T-cell (primary cell): ENCODE measurements around the gene KDM5A. TPM values are rescaled to one million over a fixed set of nuclear protein-coding genes. Genes with fewer than 3 reads are reported as not detected.

ENCODE experiments used
- ATAC-seq, 4 experiments: fragments of 200-7000 bp in 3 of 4; fragments of 150-1000 bp in 1 of 4; cut with Tn5 transposase; replicated peaks in 1 of 4; 1 replicate in 3 of 4; 2 replicates in 1 of 4; pipeline ENCODE4 v1.10.0; 2021; ENCODE audit warnings: moderate library complexity in 3 of 4, mild to moderate bottlenecking in 2 of 4, moderate number of reproducible peaks in 1 of 4
- CTCF ChIA-PET, 2 donors: fragments of 300-600 bp; sonication (Branson Sonifier 250); formaldehyde crosslinking; loops; one replicate each; lab custom pipeline; 2022; ENCODE audit warnings: antibody characterized with exemption in 2 of 2; lab: Charles Lee
- POLR2A ChIA-PET, 2 donors: fragments of 300-600 bp; sonication (Branson Sonifier 250); formaldehyde crosslinking; loops; one replicate each; lab custom pipeline; 2022; ENCODE audit warnings: antibody characterized with exemption in 2 of 2; lab: Charles Lee
- DNase-seq, 35 experiments: peaks; one replicate each; pipeline versions ENCODE4 v3.0.0 to v3.0.0-alpha.2; 2013 to 2023
- H3K27ac ChIP-seq: one replicate; pipeline ENCODE4 v1.5.1; 2013; ENCODE audit warnings: low read length
- H3K27me3 ChIP-seq, 2 experiments: replicated peaks in 1 of 2; 1 replicate in 1 of 2; 2 replicates in 1 of 2; pipeline versions ENCODE4 v1.6.1 to v1.7.0; 2013; ENCODE audit warnings: low read length in 1 of 2, mixed read lengths in 1 of 2; ENCODE audit not compliant: control insufficient read depth in 2 of 2, insufficient read depth in 2 of 2; ENCODE audit errors: extremely low read depth in 1 of 2
- H3K36me3 ChIP-seq, 2 donors: 1 replicate in 1 of 2; 2 replicates in 1 of 2; pipeline versions ENCODE4 v1.6.1 to v1.7.0; 2013; ENCODE audit warnings: low read length in 1 of 2; ENCODE audit not compliant: control insufficient read depth in 2 of 2, insufficient read depth in 1 of 2; ENCODE audit errors: extremely low read depth in 1 of 2
- H3K4me1 ChIP-seq, 2 experiments: 1 replicate in 1 of 2; 2 replicates in 1 of 2; pipeline versions ENCODE4 v1.6.1 to v1.7.0; 2013; ENCODE audit warnings: low read length in 2 of 2, mixed read lengths in 1 of 2; ENCODE audit not compliant: insufficient read depth in 2 of 2, control insufficient read depth in 1 of 2; ENCODE audit errors: extremely low read depth in 1 of 2
- H3K4me3 ChIP-seq, 2 donors: 1 replicate in 1 of 2; 2 replicates in 1 of 2; pipeline versions ENCODE4 v1.5.1 to v1.7.0; 2013; ENCODE audit warnings: mild to moderate bottlenecking in 2 of 2, low read length in 1 of 2, moderate library complexity in 1 of 2; ENCODE audit not compliant: control insufficient read depth in 1 of 2; ENCODE audit errors: extremely low read depth in 1 of 2
- H3K9me3 ChIP-seq: 2 replicates; pipeline ENCODE4 v1.7.0; 2013
- H3K27ac Mint-ChIP-seq, 2 donors: one replicate each; pipeline ENCODE4 v1.8.0; 2020 to 2021; ENCODE audit warnings: mild to moderate bottlenecking in 2 of 2, mixed read lengths in 2 of 2
- H3K27me3 Mint-ChIP-seq, 2 donors: one replicate each; pipeline ENCODE4 v1.8.0; 2021 to 2022; ENCODE audit warnings: mixed read lengths in 2 of 2
- H3K36me3 Mint-ChIP-seq: one replicate; pipeline ENCODE4 v1.8.0; 2021; ENCODE audit warnings: mixed read lengths
- H3K4me1 Mint-ChIP-seq, 3 donors: one replicate each; pipeline ENCODE4 v1.8.0; 2020 to 2022; ENCODE audit warnings: mixed read lengths in 3 of 3, mild to moderate bottlenecking in 1 of 3
- H3K4me3 Mint-ChIP-seq, 3 donors: one replicate each; pipeline ENCODE4 v1.8.0; 2020 to 2022; ENCODE audit warnings: mild to moderate bottlenecking in 3 of 3, mixed read lengths in 3 of 3, moderate library complexity in 3 of 3
- H3K9me3 Mint-ChIP-seq, 3 donors: one replicate each; pipeline ENCODE4 v1.8.0; 2020 to 2022; ENCODE audit warnings: mixed read lengths in 3 of 3
- WGBS: methylation state at CpG from one replicate; pipeline ENCODE4 v1.1.5; 2013; ENCODE audit warnings: missing lambda C conversion rate; ENCODE audit not compliant: insufficient coverage; 5-methylcytosine and 5-hydroxymethylcytosine counted together
- total RNA-seq, 35 experiments: library from RNA in 6 of 35; stranded (reverse) in 6 of 35; fragments of 120-200 nt in 1 of 35; gene quantifications; one replicate each; pipeline versions ENCODE4 v1.2.1 to v1.2.4 and lab custom pipeline; 2013 to 2026

KDM5A gene
- total RNA-seq, 5 donors from 2014 or later (not counting 1 experiment from before 2014, with no cell fraction given): 126 to 157 (median 142) TPM

DNA sequence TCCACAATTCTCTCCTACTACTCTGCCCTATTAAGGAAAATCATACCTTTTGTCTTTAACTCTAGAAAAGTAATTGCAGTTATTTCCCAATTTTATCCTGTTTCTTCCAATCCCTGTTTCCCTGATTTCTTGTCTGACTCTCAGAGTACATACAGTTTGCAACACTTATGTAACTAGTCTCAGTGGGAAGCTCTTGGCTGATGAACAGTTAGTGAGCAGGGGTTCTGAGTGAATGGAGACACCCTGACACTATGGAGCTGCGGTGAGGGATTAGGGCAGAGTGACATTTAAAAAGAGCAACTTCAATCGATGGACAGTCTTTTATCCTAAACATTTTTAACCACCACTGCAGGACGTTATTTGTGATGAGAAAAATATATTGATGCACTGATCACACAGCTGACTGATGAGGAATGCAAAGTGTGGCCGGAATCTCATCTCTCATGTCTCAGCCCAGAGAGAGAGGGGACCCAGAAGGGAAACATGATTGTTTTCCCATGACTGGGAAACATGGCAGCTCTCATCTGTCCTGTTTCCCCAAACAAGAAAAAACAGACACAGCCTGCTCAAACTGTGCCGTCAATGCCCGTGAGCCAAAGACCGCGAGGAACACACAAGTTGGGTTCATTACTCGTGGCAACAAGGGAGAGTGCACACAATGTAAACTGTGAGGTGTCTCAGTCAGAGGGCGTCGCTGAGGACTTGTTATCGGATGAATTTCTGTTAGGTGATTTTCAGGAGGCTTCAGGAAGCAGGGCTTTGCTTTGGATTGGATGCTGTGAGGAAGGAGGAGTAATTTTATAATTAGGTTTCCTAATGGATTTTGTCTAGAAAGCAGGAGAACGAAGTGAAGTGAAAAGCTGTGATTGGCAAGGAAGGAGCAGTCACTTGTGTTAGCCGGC lies 121.3 kb downstream of the KDM5A start:
- ATAC-seq (no peak), DNase-seq (no peak)
- H3K36me3 Mint-ChIP-seq: peaks cover 3% of the 10 kb centered on the region
- ChIA-PET POLR2A (no interaction called here), CTCF (no interaction called here)
- H3K4me1 Mint-ChIP-seq: peaks cover 12 to 19% (median 19%) of the 10 kb centered on the region in 3 donors
- Histone ChIP-seq H3K9me3 (no peaks in the 10 kb centered on the region), H3K4me1 (peaks cover 3 to 4% of the 10 kb centered on the region in 2 experiments), H3K4me3 (no peak overlapping the region), H3K27me3 (no peaks in the 10 kb centered on the region), H3K27ac (no peak overlapping the region), H3K36me3 (no peaks in the 10 kb centered on the region)
- H3K27ac Mint-ChIP-seq: no peak overlapping the region
- no peaks in the 10 kb centered on the region for H3K9me3 Mint-ChIP-seq
- peaks cover 0 to 2% of the 10 kb centered on the region in 2 donors for H3K27me3 Mint-ChIP-seq
- no peak overlapping the region for H3K4me3 Mint-ChIP-seq
- WGBS: 87% methylated on average over 11 of the region's 14 CpGs

DNA sequence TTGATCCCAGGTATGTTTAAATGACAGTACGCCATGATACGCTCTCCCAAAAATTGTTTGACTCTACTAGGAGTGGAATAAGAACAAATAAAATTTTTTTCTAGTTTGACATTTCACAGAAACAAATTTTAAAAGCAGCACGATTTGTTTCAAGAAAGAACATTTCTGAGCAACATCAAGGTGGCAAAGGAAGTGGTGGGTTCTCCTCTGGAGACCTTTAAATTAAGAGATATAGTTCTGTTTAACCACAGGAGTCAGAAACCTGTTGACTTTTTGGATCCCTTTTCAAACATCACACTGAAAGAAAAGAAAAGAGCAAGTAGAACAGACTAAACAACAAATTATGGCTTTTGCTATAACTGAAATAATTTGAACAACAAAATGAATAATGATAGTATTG lies 124.0 kb downstream of the KDM5A start:
- Mint-ChIP-seq H3K27me3 (peaks cover 0 to 5% of the 10 kb centered on the region in 2 donors), H3K27ac (no peak overlapping the region), H3K4me3 (no peak overlapping the region), H3K4me1 (peaks cover 12 to 19% (median 19%) of the 10 kb centered on the region in 3 donors), H3K36me3 (peaks cover 3% of the 10 kb centered on the region), H3K9me3 (no peaks in the 10 kb centered on the region)
- Histone ChIP-seq H3K27me3 (peaks cover 0 to 2% of the 10 kb centered on the region in 2 experiments), H3K27ac (no peak overlapping the region), H3K4me1 (peaks cover 3 to 4% of the 10 kb centered on the region in 2 experiments), H3K4me3 (no peak overlapping the region), H3K9me3 (no peaks in the 10 kb centered on the region), H3K36me3 (no peaks in the 10 kb centered on the region)
- ChIA-PET POLR2A (no interaction called here), CTCF (no interaction called here)
- WGBS: no CpG with 5 or more reads among the region's 3 CpGs
- DNase-seq (no peak), ATAC-seq (no peak)

DNA sequence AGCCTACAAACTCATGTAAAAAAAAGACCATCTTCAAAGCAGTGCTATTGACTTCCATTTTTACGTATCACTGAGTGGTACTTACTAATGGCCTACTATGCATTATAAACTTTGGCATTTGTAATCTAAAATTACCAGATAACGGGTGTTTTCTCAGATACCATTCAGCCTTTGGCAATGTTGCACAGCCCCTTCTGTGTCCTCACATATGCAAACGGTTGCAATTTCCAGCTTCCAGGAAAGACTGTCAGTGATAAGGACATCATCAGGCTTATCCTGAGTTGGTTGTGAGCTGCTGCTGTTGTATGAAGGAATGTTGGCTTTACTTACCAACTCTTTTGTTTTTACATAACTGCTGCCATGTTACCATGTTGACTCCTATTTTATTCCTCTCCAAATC lies 124.9 kb downstream of the KDM5A start:
- ChIA-PET POLR2A (no interaction called here), CTCF (no interaction called here)
- no peak overlapping the region for H3K27ac Mint-ChIP-seq
- H3K27me3 Mint-ChIP-seq: peaks cover 0 to 11% of the 10 kb centered on the region in 2 donors
- Histone ChIP-seq H3K9me3 (no peaks in the 10 kb centered on the region), H3K4me3 (no peak overlapping the region), H3K27ac (no peak overlapping the region), H3K36me3 (no peaks in the 10 kb centered on the region), H3K27me3 (peaks cover 0 to 5% of the 10 kb centered on the region in 2 experiments), H3K4me1 (peaks cover 3 to 4% of the 10 kb centered on the region in 2 experiments)
- 83% methylated on average over 3 of the region's 3 CpGs for WGBS
- DNase-seq: no peak
- H3K36me3 Mint-ChIP-seq: peaks cover 3% of the 10 kb centered on the region
- H3K4me3 Mint-ChIP-seq: no peak overlapping the region
- no peaks in the 10 kb centered on the region for H3K9me3 Mint-ChIP-seq
- ATAC-seq: no peak
- peaks cover 12 to 19% (median 19%) of the 10 kb centered on the region in 3 donors for H3K4me1 Mint-ChIP-seq

DNA sequence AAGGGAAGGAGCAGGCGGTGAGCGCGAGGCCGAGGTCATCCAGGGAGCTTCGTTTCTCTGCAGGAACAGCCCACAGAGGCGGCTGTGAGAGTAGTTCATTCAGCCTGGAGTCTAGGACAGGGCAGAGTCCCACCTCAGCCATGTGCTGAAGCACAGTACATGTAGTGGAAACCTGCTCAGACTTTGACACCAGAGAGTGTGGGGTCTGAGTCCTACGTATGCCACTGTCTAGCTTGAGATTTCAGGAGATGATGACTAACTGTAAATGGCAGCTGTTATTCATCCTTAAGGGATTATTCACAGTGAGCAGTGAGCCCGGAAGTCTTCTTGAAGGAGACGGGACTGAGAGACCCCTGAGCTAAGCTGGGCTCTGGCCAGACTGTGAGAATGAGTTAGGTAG lies 125.5 kb downstream of the KDM5A start:
- DNase-seq (no peak), ATAC-seq (no peak)
- H3K4me3 ChIP-seq: no peak overlapping the region
- ChIA-PET POLR2A (no interaction called here), CTCF (no interaction called here)
- H3K36me3 ChIP-seq: no peaks in the 10 kb centered on the region
- H3K9me3 Mint-ChIP-seq: no peaks in the 10 kb centered on the region
- no peaks in the 10 kb centered on the region for H3K9me3 ChIP-seq
- no peak overlapping the region for H3K27ac Mint-ChIP-seq
- peaks cover 3% of the 10 kb centered on the region for H3K36me3 Mint-ChIP-seq
- peaks cover 12 to 19% (median 19%) of the 10 kb centered on the region in 3 donors for H3K4me1 Mint-ChIP-seq
- WGBS: 96% methylated on average over 9 of the region's 9 CpGs
- H3K4me3 Mint-ChIP-seq: no peak overlapping the region
- H3K27me3 Mint-ChIP-seq: peaks cover under 1 to 13% of the 10 kb centered on the region in 2 donors
- H3K27me3 ChIP-seq: peaks cover 0 to 5% of the 10 kb centered on the region in 2 experiments
- peaks cover 3 to 4% of the 10 kb centered on the region in 2 experiments for H3K4me1 ChIP-seq
- H3K27ac ChIP-seq: no peak overlapping the region

DNA sequence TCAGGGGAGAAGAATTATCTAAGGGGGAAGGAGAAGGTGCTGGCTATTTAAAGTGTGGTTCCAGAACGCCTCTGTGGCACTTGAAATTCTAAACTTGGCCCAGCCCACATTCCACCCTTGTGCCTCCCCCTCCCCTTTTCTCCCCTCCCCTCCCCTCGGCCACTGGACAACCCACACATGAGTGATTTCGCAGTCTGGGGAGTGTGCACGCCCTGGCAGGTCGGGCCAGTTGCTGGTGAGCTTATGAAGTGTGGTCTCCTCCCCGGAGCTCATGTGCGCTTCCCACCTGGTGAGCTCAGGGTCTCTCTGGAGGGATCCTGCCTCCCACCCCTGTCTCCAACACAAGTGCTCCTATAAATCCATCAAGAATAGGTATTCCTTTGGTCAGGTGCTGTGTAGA lies 126.3 kb downstream of the KDM5A start, which contains the start of gene SLC6A13:
SLC6A13 (minus strand) TSS at position 20 of the 400 bp plus-strand sequence. CDS start 2,784 bp downstream, outside the sequence.
- CTCF ChIA-PET: interaction anchor here in 1 of 2 donors (0.6 kb wide), 1 partner anchor 1051 kb away, joined by 3 read pairs; no protein-coding TSS in a partner anchor
- no peak within 1 kb of the TSS for H3K27ac Mint-ChIP-seq
- WGBS: no CpG with 5 or more reads among the region's 7 CpGs

DNA sequence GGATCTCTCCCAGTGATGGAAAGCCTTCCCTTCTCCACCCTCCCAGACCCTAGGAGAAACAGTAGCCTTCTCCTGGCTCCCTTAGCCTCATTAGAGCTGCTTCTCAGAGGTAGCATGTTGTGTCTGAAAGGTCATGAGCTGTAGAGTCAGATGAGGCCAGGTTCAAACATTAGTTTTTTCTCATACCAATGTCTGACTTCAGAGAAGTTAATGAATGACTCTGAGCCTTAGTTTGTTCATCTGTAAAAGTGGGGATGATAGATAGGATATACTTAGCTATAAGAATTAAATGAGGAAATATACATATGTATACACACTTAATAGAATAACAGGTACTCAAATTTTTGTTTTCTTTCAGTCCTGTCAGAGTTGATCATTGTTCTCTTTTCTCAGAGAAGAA lies 127.0 kb downstream of the KDM5A start:
- DNase-seq (no peak), ATAC-seq (no peak)
- Histone ChIP-seq H3K36me3 (no peaks in the 10 kb centered on the region), H3K9me3 (no peaks in the 10 kb centered on the region), H3K4me1 (peaks cover 3 to 4% of the 10 kb centered on the region in 2 experiments), H3K27me3 (peaks cover 2 to 18% of the 10 kb centered on the region in 2 experiments), H3K4me3 (no peak overlapping the region), H3K27ac (no peak overlapping the region)
- Mint-ChIP-seq H3K9me3 (no peaks in the 10 kb centered on the region), H3K36me3 (peaks cover 3% of the 10 kb centered on the region), H3K27me3 (peaks cover 11 to 28% of the 10 kb centered on the region in 2 donors), H3K27ac (no peak overlapping the region), H3K4me3 (no peak overlapping the region), H3K4me1 (peaks cover 12 to 19% (median 19%) of the 10 kb centered on the region in 3 donors)
- CTCF ChIA-PET: no interaction called here
- POLR2A ChIA-PET: no interaction called here

More for the DNA sequence above, 126.3 kb downstream of the KDM5A start, which contains the start of gene SLC6A13:
- DNase-seq: no peak
- Histone ChIP-seq H3K4me3 (no peak within 1 kb of the TSS), H3K27ac (no peak within 1 kb of the TSS), H3K36me3 (no peaks in the 10 kb centered on the region), H3K9me3 (no peaks in the 10 kb centered on the region), H3K27me3 (peaks cover 2 to 11% of the 10 kb centered on the region in 2 experiments), H3K4me1 (peaks cover 3 to 4% of the 10 kb centered on the region in 2 experiments)
- peaks cover 12 to 19% (median 19%) of the 10 kb centered on the region in 3 donors for H3K4me1 Mint-ChIP-seq
- H3K9me3 Mint-ChIP-seq: no peaks in the 10 kb centered on the region
- no peak for ATAC-seq
- peaks cover 3% of the 10 kb centered on the region for H3K36me3 Mint-ChIP-seq
- H3K4me3 Mint-ChIP-seq: no peak within 1 kb of the TSS
- peaks cover 9 to 21% of the 10 kb centered on the region in 2 donors for H3K27me3 Mint-ChIP-seq
- POLR2A ChIA-PET: no interaction called here
